ENCODE measurements around the gene PLEKHH2.

PLEKHH2 gene

DNA sequence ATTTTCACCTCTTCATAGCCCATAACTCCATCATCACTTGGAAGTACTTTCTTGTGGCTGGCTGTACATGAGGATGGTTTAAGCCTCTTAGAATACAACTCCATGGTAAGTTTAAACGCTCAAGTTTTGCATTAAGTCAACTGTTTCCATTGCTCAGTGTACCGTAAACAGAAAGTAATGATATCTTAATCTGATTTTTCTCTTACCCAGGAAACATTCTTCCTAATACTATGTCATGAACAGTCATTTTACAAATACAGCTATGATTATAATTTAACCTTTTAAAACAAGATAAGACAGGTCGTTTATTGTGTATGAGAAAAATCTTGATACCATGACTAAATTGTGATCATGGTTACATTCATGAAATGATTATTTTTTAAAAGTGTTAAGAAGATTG, 125.2 kb downstream of the PLEKHH2 start:
- no peak for DNase-seq (ENCODE audit: low read depth, low spot score)

DNA sequence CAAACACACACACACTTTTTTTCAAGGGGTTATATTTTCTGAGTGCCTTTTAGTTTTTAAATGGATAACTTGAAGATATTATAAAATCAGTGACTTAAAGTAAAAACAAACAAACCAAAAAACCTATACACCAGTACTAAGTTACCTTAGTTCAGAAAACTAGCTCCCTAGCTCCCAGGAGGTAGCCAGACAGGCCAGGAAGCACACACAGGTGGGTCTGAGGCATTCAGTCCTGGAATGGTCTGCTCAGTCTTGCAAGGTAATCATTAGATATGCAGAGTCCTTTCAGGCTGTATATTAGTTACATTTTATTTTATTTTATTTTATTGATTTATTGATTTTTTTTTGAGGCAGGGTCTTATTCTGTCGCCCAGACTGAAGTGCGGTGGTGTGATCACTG, 126.0 kb downstream of the PLEKHH2 start:
- no peak for DNase-seq (ENCODE audit: low read depth, low spot score)

DNA sequence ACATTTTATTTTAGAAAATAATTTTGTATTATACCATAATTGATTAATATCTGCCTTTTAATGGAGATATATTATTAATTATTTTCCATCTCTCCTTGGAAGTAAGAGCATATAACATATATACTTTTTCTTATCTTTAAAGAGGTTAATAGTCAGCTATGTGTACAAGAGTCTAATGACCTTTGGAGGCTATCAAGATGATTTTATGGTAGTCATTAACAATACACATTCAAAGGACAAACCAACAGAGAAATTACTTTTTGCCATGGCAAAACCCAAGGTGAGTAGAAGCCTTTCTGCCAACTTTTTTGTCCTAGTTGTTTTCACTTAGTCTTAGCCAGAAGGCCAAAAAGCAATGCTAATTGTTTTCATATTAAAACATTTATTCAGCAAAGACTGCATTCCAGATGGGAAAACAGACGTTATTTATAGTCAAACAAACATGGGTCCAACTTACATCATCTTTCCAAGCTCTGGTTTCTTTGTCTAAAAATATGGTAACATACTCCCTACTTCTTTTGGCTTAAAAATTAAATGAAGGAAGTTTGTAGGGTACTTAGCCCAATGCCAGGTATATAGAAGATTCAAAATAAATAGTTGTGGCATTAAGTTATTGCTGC, 127.1 kb downstream of the PLEKHH2 start:
- no peak for DNase-seq (ENCODE audit: low read depth, low spot score)

DNA sequence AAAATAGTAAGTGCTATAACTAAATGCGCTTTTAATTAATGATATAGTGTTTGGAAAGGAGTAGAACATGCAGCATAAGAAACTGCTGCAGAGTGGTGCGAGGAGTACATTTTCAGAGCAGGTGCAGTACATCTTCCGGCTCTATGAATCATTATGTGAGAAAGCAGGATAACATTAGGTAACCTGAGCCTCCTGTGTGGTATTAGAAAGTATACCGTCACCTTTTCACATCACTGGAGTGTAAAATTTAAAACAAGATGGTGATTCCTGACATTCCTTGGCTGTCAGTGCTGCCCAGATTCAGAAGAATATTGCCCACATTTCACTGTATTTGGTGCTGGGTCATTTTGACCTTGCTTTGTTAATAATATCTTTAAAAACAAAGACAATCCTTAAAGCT, 128.9 kb downstream of the PLEKHH2 start:
- no peak for DNase-seq (ENCODE audit: low read depth, low spot score)

DNA sequence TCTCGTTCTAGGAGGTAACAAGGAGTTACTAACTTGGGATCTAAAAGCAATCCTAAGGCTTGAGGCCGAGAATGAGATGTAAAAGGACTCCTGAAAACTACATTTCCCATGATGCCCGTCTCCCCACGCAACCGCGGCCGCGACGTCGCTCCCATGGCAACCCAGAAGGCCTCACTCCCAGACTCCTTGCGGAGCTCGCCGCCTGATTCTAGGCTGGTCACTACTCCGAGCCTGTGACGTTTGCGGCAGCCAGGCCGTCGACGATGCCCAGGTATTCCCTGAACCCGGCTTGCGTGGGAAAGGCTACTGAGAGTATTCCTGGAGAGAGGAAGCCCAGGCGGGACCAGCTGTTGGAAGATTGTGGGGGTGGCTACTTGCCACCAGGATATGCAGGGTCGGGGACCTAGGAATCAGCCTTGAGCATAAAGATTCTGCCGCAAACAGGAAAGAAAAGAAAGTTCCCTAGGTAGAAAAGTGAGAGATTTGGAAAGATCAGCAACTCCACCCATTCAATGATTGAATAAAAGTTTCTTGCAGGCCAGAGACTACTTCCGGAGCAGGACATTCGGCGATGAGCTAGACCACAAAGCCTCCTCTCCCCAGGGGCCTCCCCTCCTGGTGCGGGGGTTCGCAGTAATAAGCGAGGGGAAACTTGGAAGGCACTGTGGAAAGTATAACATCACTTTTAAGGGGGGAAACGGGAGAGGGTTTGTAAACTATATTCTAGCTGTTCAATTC, 137.0 kb downstream of the PLEKHH2 start, which contains the start of gene DYNC2LI1:
DYNC2LI1 (plus strand) TSS at position 164 of the 738 bp plus-strand sequence; CDS start at position 264, 100 bp downstream.
- peak; percentile 44 for DNase-seq (ENCODE audit: low read depth, low spot score)

DNA sequence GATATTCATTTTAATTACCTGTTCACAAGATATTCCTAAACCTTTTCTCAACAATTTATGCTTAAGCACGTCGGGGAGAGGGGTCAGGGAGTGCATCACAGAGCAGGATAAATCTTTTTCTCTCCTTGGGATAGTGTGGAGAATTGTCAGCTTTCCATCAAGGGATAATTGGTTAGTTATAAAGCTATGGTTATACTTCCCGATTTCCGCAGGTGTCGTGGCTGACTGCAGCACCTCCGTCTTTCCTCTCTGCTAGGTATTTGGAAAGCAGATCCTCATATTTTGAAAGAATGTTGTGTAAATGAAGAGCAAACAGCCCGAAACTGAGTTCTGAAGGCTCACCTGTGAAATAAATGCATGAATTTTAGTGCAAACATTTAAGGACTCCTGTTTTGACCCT, 137.6 kb downstream of the PLEKHH2 start:
- no peak for DNase-seq (ENCODE audit: low read depth, low spot score)

DNA sequence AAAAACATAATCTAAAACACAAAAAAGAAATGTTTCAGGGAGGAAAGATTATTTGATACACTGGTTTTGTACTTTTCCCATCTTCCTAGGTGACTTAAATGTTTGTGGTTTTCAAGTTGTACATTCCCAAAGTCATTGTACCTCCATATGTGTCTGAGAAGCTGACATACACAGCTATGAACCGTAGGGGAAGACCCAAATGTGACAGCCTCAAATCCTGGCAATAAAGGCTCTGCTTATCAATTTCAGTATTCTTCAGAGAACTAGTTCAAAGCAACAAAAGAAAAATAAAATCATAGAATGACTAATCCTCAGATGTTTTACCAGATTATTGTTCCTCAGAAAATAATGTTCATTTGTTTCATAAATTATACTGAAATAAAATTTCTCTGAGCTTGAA, 139.3 kb downstream of the PLEKHH2 start:
- no peak for DNase-seq (ENCODE audit: low read depth, low spot score)

DNA sequence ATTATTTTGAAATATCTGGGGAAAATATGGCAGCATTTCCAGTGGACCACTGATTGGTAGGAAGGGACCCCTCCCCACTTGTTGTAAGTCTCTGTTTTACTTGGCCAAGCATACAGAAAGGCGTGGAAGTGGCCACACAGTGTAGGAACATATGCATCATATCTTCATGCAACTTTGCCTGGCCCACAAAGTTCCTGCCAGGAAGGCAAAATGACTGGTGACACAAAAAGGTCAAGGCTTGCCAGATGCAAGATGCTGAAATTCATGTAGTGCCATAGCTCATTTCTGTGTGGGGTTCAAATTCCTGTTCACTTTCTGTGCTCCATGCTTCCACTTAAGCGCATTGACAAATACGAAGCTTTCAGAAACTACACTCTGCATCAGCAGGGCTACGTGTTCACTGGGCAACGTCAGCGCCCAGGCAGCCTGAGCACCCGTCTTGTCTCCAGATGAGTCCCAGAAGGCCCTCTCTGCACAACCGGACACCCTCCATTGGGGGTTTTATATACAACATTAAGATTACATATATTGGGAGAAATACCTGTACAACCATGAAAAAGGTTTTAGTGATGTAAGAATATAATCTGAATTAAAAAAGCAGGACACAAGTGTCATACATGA, 140.4 kb downstream of the PLEKHH2 start:
- no peak for DNase-seq (ENCODE audit: low read depth, low spot score)

DNA sequence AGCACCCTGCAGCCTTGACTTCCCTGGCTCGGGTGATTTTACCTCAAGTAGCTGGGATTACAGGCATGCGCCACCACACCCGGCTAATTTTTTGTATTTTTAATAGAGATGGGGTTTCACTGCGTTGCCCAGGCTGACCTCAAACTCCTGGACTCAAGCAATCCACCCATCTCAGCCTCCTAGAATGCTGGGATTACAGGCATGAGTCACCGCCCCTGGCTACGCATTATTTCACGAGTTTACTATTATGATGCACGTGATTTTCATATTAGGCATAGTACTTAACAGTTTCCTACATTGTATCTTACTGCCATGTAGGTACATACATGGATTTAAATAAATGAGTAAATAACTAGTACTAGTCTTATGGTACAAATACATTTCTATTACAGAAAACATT, 141.2 kb downstream of the PLEKHH2 start:
- DNase-seq (ENCODE audit: low read depth, low spot score): no peak

DNA sequence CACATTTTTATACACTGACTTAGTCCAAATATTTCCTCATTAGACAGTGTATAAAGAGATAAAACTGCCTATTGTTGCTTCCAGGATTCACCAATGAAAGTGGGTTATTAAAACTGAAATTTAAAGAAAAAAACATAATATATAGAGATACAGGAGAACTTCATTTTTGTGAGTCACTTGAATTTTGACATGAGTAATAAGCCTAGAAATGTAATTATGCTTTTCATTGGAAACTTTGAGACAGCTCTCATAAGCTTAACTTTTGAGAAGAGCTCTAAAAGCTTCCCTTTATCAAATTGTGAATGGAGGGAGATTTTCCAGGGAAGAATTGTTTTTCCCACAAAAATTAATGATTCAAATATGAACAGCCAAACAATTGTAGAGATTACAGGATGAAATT, 150.8 kb downstream of the PLEKHH2 start:
- DNase-seq (ENCODE audit: low read depth, low spot score): no peak

DNA sequence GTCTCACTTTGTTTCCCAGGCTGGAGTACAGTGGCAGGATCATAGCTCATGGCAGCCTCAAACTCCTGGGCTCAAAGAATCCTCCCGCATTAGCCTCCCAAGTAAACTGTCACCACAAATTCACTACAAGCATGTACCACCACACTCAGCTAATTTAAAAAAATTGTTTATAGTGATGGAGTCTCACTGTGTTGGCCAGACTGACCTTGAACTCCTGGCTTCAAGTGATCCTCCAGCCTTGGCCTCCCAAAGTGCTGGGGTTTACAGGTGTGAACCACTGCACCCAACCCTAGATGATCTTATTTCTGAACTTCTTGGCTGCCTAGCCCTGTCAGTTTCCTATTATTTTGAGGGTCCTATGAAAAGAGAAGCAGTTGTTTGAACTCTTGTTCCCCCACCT, 151.6 kb downstream of the PLEKHH2 start:
- no peak for DNase-seq (ENCODE audit: low read depth, low spot score)

DNA sequence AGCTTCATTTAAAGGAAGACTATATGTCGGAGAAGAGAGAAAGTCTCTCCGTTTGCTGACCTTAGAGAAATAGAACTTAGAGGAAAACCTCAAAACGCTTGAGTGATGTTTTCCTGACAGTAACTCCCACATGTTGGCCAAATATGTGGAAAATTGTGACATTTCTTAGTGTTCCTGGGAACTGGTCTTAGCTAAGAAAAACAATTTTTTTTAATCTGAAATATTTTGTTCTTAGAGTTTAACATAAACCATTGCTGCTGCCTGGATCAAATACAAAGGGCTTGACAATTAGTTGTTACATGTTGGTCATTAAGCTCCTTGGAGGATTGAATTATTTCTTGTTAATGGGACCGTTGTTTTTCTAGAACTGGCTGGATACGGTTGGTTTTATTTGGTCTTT, 153.1 kb downstream of the PLEKHH2 start:
- no peak for DNase-seq (ENCODE audit: low read depth, low spot score)

DNA sequence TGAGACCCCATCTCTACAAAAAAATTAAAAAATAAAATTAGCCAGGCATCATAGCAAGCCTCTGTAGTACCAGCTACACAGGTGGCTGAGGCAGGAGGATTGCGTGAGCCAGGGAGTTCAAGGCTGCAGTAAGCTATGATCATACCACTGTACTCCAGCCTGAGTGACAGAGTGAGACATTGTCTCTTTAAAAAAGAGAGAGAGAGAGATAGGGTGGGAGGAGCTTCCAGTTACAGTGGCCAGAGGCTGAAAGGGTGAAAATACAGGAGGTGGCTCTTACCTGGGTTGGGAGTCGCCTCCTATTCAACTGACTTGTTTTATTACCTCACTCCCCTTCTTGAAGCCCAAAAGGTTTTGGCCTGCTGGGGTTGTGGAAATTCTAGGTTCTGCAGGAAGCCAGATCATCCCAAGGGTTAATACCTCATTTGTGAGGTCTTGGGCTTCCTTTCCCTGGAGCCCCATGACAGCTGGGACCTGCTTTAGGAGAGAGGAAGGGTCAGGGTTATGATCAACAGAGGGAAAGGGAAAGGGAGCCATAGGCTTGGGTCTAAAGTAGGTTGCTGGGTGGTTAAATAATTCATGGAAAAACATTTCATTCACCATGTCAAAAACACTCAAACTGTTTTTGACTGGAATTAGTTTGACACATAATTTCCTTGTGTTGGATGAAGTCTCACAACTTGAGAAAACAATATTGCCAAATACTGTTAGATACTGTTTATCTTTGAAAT, 154.1 kb downstream of the PLEKHH2 start:
- DNase-seq (ENCODE audit: low read depth, low spot score): no peak

DNA sequence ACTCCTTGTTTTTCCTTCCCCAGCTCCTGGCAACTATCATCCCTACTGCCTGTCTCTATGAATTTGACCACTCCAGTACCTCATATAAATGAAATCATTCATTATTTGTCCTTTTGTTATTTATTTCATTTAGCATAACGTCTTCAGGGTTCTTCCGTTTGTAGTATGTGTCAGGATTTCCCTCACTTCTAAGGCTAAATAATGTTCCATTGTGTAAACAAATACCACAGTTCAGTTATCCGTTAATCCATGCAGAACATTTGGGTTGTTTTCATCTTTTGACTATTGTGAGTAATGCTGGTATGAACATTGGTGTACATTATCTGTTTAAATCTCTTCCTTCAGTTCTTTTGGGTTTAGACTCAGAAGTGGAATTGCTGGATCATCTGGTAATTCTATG, 155.6 kb downstream of the PLEKHH2 start:
- no peak for DNase-seq (ENCODE audit: low read depth, low spot score)

DNA sequence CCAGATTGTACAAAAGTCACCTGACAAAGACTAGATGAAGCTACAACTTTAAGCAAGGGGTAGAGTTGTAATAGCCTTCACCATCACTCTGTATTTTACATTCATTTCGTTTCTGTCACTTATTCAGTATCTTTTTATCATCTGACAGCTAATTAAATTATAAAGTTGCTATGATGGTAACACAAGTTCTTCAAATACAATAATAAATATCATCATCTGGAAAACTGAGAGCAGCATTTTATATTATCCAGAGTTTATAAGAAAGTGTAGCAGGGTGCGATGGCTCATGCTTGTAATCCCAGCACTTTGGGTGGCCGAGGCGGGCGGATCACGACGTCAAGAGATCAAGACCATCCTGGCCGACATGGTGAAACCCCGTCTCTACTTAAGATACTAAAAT, 157.9 kb downstream of the PLEKHH2 start:
- DNase-seq (ENCODE audit: low read depth, low spot score): no peak

DNA sequence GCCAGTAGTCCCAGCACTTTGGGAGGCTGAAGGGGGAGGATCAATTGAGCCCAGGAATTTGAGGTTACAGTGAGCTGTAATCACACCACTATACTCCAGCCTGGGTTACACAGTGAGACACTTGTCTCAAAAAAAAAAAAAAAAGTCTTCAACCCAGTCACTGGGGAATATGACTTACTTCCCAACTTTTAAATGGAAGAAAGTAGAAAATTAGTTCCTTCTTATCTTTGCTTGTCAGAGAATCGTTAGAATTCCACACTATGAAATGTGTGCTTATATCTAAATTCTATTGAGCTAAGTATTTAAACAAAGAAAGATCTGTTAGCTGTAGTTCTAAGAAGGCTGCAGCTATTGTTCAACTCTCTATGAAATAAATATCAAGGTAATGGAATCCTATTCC, 159.1 kb downstream of the PLEKHH2 start:
- no peak for DNase-seq (ENCODE audit: low read depth, low spot score)

DNA sequence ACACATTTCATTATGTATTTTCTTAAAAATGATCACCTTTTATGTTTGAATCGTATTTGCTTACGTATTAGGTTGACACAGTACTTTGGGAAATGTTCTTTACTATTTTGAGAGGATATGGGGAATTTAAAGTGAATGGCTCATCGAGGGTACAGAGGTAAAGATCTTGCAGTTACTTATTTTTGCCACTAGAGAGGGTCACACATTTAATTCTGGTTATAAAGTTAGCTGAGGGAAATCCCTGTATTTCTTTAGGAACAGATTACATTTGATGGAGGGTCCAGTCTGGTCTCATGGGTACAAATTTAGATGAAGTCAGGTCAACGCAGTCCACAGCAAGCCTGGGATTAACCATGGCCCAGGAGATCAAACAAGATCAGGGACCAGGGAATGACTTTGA, 161.2 kb downstream of the PLEKHH2 start:
- DNase-seq (ENCODE audit: low read depth, low spot score): no peak

DNA sequence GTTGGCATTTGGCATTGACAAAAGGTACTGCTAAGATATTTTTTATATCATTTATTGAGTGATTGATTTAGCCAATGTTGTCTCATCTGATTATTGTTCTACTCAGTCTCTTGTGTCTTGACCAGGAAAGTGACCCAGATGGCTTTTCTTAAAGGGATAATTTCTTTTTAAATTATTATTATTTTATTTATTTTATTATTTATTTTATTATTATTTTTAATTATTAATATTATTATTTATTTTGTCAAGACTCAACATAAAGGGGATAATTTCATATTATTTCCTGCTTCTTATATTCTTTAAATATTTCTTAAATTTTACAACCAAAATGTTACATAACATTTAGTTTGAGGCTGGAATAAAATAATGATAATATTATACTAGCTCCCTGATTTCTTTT, 163.8 kb downstream of the PLEKHH2 start:
- DNase-seq (ENCODE audit: low read depth, low spot score): no peak

DNA sequence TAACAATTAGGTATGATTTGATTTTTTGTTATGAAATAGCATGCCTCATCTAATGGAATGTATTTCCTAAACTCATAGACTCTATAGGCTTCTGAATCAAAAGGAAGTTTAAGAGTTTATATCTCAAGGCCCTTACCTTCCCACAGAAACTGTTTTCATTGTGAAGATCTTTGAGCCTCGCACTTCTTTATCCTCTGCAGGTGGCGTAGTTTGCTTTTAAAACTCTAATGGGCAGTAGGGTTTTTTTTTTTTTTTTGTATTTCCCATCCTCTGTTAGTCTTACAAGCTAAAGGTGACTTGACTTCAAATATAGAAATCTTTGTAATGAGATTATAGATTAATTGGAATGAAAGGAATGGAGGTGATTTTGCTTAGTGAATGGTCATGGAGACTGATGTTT, 165.1 kb downstream of the PLEKHH2 start:
- DNase-seq (ENCODE audit: low read depth, low spot score): no peak

DNA sequence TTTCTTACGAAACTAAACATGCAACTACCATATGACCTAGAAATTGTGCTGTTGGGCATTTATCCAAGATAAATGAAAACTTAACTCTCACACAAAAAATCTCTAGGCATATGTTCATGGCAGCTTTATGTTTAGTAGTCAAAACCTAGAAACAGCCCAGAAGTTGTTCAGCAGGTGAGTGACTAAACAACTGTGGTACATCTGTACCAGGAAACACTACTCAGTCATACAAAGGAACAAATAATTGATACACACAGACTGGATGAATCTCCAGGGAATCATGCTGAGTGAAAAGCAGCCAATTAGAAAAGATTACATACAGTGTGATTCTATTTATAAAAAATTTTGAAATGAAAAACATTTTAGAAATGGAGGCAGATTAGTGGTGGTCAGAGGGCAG, 166.1 kb downstream of the PLEKHH2 start:
- no peak for DNase-seq (ENCODE audit: low read depth, low spot score)

DNA sequence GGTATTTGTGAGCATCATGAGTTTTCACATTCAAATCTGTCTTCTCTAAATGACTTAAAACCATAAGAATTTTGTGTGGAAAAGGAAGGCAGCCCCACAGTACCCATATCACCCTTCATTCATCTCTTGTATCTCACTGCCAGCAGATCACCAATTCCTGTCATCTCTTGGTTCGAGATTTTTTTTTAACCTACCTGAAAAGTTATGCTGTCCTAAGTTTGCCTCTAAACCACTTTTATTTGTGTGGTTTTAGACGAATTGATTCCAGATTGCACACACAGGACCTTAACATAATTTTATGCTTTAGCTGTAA, 169.6 kb downstream of the PLEKHH2 start:
- DNase-seq (ENCODE audit: low read depth, low spot score): no peak

DNA sequence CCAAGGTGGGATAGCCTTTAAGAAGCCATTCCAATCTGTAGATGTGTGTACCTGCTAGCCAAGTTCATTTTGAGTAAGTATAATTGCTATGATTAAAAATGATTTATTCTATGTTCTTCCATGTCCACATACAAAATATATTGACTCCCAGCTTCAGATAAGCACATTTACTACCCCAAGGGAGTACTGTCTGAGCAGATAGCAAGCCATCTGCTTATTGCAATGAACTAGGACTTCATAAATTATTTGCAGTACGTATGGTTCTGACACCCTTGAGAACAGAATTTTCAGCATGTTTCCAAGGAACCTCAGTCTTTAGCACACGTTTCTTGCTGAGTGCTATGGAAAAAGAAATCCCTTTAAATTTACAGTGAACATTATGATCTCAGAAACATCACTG, 173.4 kb downstream of the PLEKHH2 start:
- no peak for DNase-seq (ENCODE audit: low read depth, low spot score)

DNA sequence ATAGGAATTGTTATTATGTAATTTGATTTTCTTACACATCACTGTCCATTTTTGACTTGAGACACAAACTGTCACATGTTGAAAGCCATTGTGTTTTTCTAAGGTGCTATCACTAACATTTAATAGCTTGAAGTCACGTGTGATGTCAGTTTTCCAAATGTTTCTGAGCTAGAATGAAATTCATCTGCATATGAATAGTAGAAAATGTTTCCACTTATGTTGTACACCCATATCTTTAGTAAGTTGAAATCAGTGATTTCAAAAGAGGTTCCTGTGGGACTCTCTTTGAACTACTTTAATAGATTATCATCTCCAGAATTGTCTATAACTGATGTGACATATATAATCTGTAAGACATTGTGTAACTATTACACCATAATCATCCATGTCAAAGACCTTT, 173.8 kb downstream of the PLEKHH2 start:
- no peak for DNase-seq (ENCODE audit: low read depth, low spot score)
